Tibial nerve (tissue), 4 donors: ENCODE results near the gene RAET1L.

ENCODE experiments used
- EP300 ChIP-seq, 2 donors: sonication (generic); formaldehyde crosslinking; IDR thresholded peaks; one replicate each; pipeline ENCODE4 v1.6.1; 2017; ENCODE audit warnings: antibody characterized with exemption in 2 of 2, mild to moderate bottlenecking in 1 of 2
- POLR2A ChIP-seq, 2 donors: fragments of 450-650 bp; IDR thresholded peaks; one replicate each; pipeline ENCODE4 v1.6.1; 2017; ENCODE audit warnings: antibody characterized with exemption in 2 of 2, mild to moderate bottlenecking in 2 of 2, moderate library complexity in 2 of 2
- TF ChIP-seq, protein P1 (sequence below), 5 experiments: fragments of 200-600 bp in 3 of 5; fragments of 450-650 bp in 2 of 5; sonication (generic) in 3 of 5; IDR thresholded peaks; one replicate each; pipeline ENCODE4 v1.5.1; 2016 to 2019; ENCODE audit warnings: antibody characterized with exemption in 5 of 5, mild to moderate bottlenecking in 3 of 5, moderate library complexity in 2 of 5

DNA sequence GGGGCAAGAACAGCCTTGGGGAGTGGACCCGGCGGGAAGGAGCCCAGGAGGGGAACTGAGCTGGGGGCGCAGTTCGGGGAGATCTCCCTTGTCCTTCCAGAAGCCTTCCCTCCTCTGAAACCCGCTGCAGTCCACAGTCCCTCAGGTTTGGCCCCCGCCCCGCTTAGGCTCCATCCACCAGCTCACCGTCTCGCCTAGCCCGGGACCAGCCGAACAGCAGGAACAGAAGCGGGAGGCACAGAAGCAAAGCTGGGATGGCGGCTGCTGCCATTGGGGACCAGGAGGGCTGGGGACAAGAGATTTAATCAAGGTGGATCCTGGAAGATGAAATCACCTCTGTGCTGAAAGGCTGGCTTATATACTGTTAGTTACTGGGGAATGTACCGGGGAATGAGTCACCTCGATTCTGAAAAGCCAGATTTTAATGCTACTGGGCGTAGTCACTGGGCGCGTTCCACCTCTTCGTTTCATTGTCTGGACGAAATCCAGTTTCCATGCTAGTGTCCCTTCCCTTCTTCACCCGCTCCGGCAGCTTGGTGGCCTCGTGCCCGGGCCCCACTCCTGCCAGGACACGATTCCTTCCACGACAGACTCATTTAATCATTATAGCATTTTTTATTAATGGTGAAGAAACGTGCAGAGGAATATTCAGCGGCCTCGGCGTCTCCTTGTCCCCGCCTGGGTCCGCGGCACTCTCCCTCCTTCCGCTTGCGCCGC lies at the start of gene RAET1L:
- TF ChIP-seq, protein P1, sequence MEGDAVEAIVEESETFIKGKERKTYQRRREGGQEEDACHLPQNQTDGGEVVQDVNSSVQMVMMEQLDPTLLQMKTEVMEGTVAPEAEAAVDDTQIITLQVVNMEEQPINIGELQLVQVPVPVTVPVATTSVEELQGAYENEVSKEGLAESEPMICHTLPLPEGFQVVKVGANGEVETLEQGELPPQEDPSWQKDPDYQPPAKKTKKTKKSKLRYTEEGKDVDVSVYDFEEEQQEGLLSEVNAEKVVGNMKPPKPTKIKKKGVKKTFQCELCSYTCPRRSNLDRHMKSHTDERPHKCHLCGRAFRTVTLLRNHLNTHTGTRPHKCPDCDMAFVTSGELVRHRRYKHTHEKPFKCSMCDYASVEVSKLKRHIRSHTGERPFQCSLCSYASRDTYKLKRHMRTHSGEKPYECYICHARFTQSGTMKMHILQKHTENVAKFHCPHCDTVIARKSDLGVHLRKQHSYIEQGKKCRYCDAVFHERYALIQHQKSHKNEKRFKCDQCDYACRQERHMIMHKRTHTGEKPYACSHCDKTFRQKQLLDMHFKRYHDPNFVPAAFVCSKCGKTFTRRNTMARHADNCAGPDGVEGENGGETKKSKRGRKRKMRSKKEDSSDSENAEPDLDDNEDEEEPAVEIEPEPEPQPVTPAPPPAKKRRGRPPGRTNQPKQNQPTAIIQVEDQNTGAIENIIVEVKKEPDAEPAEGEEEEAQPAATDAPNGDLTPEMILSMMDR (IDR thresholded peaks at IDR 0.05): no peak
- TF ChIP-seq EP300 (IDR thresholded peaks at IDR 0.05) (no peak), POLR2A (IDR thresholded peaks at IDR 0.05) (no peak)
